Measurements from ENCODE around the gene ESF1. TPM values are rescaled to one million over a fixed set of nuclear protein-coding genes. Genes with fewer than 3 reads are reported as not detected.

ESF1 gene
- total RNA-seq, 2 donors from 2014 or later = 9.9 to 11.0 TPM

GRCh38 chr20:13788167-13788834 lies 3.6 kb upstream of the ESF1 start:
- TF ChIP-seq CTCF (IDR thresholded peaks at IDR 0.05) = peak; percentile 42
- Histone ChIP-seq H3K27ac (no peak overlapping the region), H3K9me3 (no peaks in the 10 kb centered on the region), H3K4me1 (peaks cover 6% of the 10 kb centered on the region), H3K27me3 (no peaks in the 10 kb centered on the region), H3K36me3 (peaks cover 14% of the 10 kb centered on the region), H3K9ac (ENCODE audit: low read depth in 2 of 2, low read length in 2 of 2) (no peak overlapping the region), H3K4me3 (no peak overlapping the region)
- intact Hi-C loops (cut with DNase I) = no loop called here
- DNase-seq = peak; percentile 52

GRCh38 chr20:13786143-13786828 lies 1.6 kb upstream of the ESF1 start:
- DNase-seq = no peak
- peak overlapping the region; percentile 90 for H3K27ac ChIP-seq
- no peaks in the 10 kb centered on the region for H3K27me3 ChIP-seq
- H3K4me1 ChIP-seq = peaks cover 6% of the 10 kb centered on the region
- peak overlapping the region in 1 of 2 donors; percentile 59 for H3K9ac ChIP-seq (ENCODE audit: low read depth in 2 of 2, low read length in 2 of 2)
- no peak for TF ChIP-seq CTCF (IDR thresholded peaks at IDR 0.05)
- intact Hi-C loops (cut with DNase I) = no loop called here
- H3K4me3 ChIP-seq = peak overlapping the region; percentile 77
- peaks cover 15% of the 10 kb centered on the region for H3K36me3 ChIP-seq
- no peaks in the 10 kb centered on the region for H3K9me3 ChIP-seq

- Histone ChIP-seq H3K27ac (peak overlapping the region; percentile 90), H3K9ac (ENCODE audit: low read depth in 2 of 2, low read length in 2 of 2) (peak overlapping the region; percentile 84 to 87), H3K36me3 (peaks cover 7% of the 10 kb centered on the region), H3K9me3 (no peaks in the 10 kb centered on the region), H3K4me1 (peaks cover 6% of the 10 kb centered on the region), H3K27me3 (no peaks in the 10 kb centered on the region), H3K4me3 (peak overlapping the region; percentile 77)
- DNase-seq = no peak
- no peak for TF ChIP-seq CTCF (IDR thresholded peaks at IDR 0.05)
- intact Hi-C loops (cut with DNase I) = no loop called here
These were observed 337 bp downstream of the ESF1 start for GRCh38 chr20:13784271-13784892.

- no peak overlapping the region for H3K4me3 ChIP-seq
- H3K9ac ChIP-seq (ENCODE audit: low read depth in 2 of 2, low read length in 2 of 2) = peak overlapping the region in 1 of 2 donors; percentile 26
- H3K27ac ChIP-seq = no peak overlapping the region
- no peaks in the 10 kb centered on the region for H3K27me3 ChIP-seq
- no peak for TF ChIP-seq CTCF (IDR thresholded peaks at IDR 0.05)
- peaks cover 6% of the 10 kb centered on the region for H3K4me1 ChIP-seq
- intact Hi-C loops (cut with DNase I) = no loop called here
- peaks cover 7% of the 10 kb centered on the region for H3K36me3 ChIP-seq
- H3K9me3 ChIP-seq = no peaks in the 10 kb centered on the region
- DNase-seq = no peak
These were observed 1.2 kb downstream of the ESF1 start for GRCh38 chr20:13783528-13783927.

- Histone ChIP-seq H3K27me3 (no peaks in the 10 kb centered on the region), H3K27ac (no peak overlapping the region), H3K9me3 (no peaks in the 10 kb centered on the region), H3K4me1 (no peaks in the 10 kb centered on the region), H3K36me3 (peaks cover 7% of the 10 kb centered on the region), H3K9ac (ENCODE audit: low read depth in 2 of 2, low read length in 2 of 2) (no peak overlapping the region), H3K4me3 (no peak overlapping the region)
- TF ChIP-seq CTCF (IDR thresholded peaks at IDR 0.05) = no peak
- intact Hi-C loops (cut with DNase I) = loop anchor here (10.0 kb wide), 2 partner anchors 134 to 854 kb away; no protein-coding TSS in a partner anchor
- no peak for DNase-seq
These were observed 5.9 kb downstream of the ESF1 start for GRCh38 chr20:13778827-13779226.
